K562 (cell line): ENCODE measurements around the gene CCDC136. TPM values are rescaled to one million over a fixed set of nuclear protein-coding genes. Genes with fewer than 3 reads are reported as not detected.
A peak's percentile ranks its signal among the peaks of the same experiment; 100 is the strongest.

ENCODE experiments used
- BRD4 ChIP-seq: fragments of 200-600 bp; sonication (generic); IDR thresholded peaks from 2 replicates; pipeline ENCODE4 v1.6.1; 2017; ENCODE audit warnings: inconsistent platforms
- CBX5 ChIP-seq: IDR thresholded peaks from 2 replicates; pipeline ENCODE4 v1.6.1; 2014; ENCODE audit warnings: low read depth, borderline replicate concordance
- E2F1 ChIP-seq: sonication (generic); formaldehyde crosslinking; IDR thresholded peaks from 2 replicates; pipeline ENCODE4 v1.8.1; 2023; ENCODE audit warnings: mild to moderate bottlenecking, missing genetic modification reagents, moderate library complexity
- E2F5 ChIP-seq: sonication (generic); formaldehyde crosslinking; IDR thresholded peaks from 2 replicates; pipeline ENCODE4 v1.8.0; 2022; ENCODE audit warnings: mild to moderate bottlenecking, missing genetic modification reagents
- ID3 ChIP-seq, 2 experiments: fragments of 250-450 bp in 1 of 2; fragments of 450-650 bp in 1 of 2; sonication (Bioruptor Pico) in 1 of 2; IDR thresholded peaks; 2 replicates each; pipeline versions ENCODE4 v1.6.1 to v1.8.0; 2016 to 2021; ENCODE audit warnings: mild to moderate bottlenecking in 2 of 2, moderate library complexity in 2 of 2, missing compliant biosample characterization in 1 of 2, missing genetic modification characterization in 1 of 2
- IRF9 ChIP-seq: fragments of 450-650 bp; IDR thresholded peaks from 2 replicates; pipeline ENCODE4 v1.6.1; 2016; ENCODE audit warnings: missing biosample characterization, missing genetic modification characterization
- MAFG ChIP-seq: fragments of 450-650 bp; conservative IDR thresholded peaks from 2 replicates; pipeline ENCODE4 v1.6.1; 2016; ENCODE audit warnings: missing genetic modification characterization, missing compliant biosample characterization
- NONO ChIP-seq, 2 experiments: fragments of 200-400 bp in 1 of 2; fragments of 450-650 bp in 1 of 2; formaldehyde crosslinking in 1 of 2; IDR thresholded peaks; 2 replicates each; pipeline ENCODE4 v1.6.1; 2017; ENCODE audit warnings: low read depth in 2 of 2, mild to moderate bottlenecking in 2 of 2, moderate library complexity in 2 of 2, low read length in 1 of 2
- SPI1 ChIP-seq: IDR thresholded peaks from 2 replicates; pipeline ENCODE4 v1.6.1; 2011; ENCODE audit warnings: low read depth, low read length, control low read depth, borderline replicate concordance
- SRF ChIP-seq, 2 experiments: fragments of 250-450, 450-650 bp in 1 of 2; sonication (Bioruptor Pico) in 1 of 2; sonication (generic) in 1 of 2; formaldehyde crosslinking; IDR thresholded peaks; 2 replicates each; pipeline versions ENCODE4 v1.5.0 to v1.5.1; 2020 to 2022; ENCODE audit warnings: mild to moderate bottlenecking in 1 of 2, missing genetic modification reagents in 1 of 2
- TFE3 ChIP-seq: fragments of 450-650 bp; formaldehyde crosslinking; IDR thresholded peaks from 2 replicates; pipeline ENCODE4 v1.4.0; 2020; ENCODE audit warnings: mild to moderate bottlenecking, mixed read lengths
- ZBTB1 ChIP-seq: sonication (generic); formaldehyde crosslinking; IDR thresholded peaks from 2 replicates; pipeline ENCODE4 v1.8.1; 2023; ENCODE audit warnings: missing genetic modification reagents, low read depth, mild to moderate bottlenecking, borderline replicate concordance
- ZFX ChIP-seq: sonication (generic); formaldehyde crosslinking; IDR thresholded peaks from 2 replicates; pipeline ENCODE4 v1.8.0; 2022; ENCODE audit warnings: mild to moderate bottlenecking, missing genetic modification reagents, moderate library complexity
- ZNF280B ChIP-seq: fragments of 250-450 bp; sonication (Bioruptor Pico); IDR thresholded peaks from 2 replicates; pipeline ENCODE4 v1.5.1; 2021; ENCODE audit warnings: mild to moderate bottlenecking
- ZNF740 ChIP-seq, 3 experiments: fragments of 200-800 bp in 1 of 3; sonication (Bioruptor generic) in 1 of 3; sonication (generic) in 1 of 3; formaldehyde crosslinking in 1 of 3; IDR thresholded peaks; 2 replicates each; pipeline versions ENCODE4 v1.6.1 to v1.8.0; 2016 to 2022; ENCODE audit warnings: mild to moderate bottlenecking in 2 of 3, missing compliant biosample characterization in 2 of 3, missing genetic modification characterization in 2 of 3, missing genetic modification reagents in 1 of 3
- ZNF778 ChIP-seq: fragments of 450-650 bp; formaldehyde crosslinking; IDR thresholded peaks from 2 replicates; pipeline ENCODE4 v1.4.0; 2020; ENCODE audit warnings: mild to moderate bottlenecking, moderate library complexity
- polyA plus RNA-seq, 8 experiments: library from polyadenylated mRNA; depleted of rRNA in 4 of 8; stranded (reverse) in 5 of 8; unstranded in 3 of 8; fragments of >200 nt; fragmentation: Nextera tagmentation in 2 of 8; fragmentation: Illumina TruSeq in 1 of 8; extraction: Ambion mirVana in 2 of 8; extraction: Trizol in 1 of 8; gene quantifications; 2 replicates each; pipeline versions ENCODE4 v1.2.1 to v1.2.3, GENCODE V29; 2011 to 2014; ENCODE audit warnings: inconsistent platforms in 1 of 8, missing spikeins in 1 of 8
- total RNA-seq, 7 experiments: library from RNA; depleted of rRNA in 6 of 7; stranded (reverse); fragments of >200 nt in 6 of 7; fragmentation: Illumina TruSeq in 2 of 7; extraction: Trizol in 2 of 7; gene quantifications; 2 replicates each; pipeline versions ENCODE4 v1.2.1 to v1.2.3, GENCODE V29; 2011 to 2021; ENCODE audit warnings: low replicate concordance in 1 of 7

CCDC136 gene
- total and polyA plus RNA-seq, 9 of the 15 experiments (the other 6 are each of a cell fraction or from before 2014, with no cell fraction given): 2.4 to 40.8 (median 26.5) TPM

GRCh38 chr7:128830231-128831177 is 38.7 kb downstream of the CCDC136 start, which contains the start of gene FLNC (continued):
- TF ChIP-seq SPI1 (0 out of 2 replicates have a peak, but pooled peaks have one; percentile 3), BRD4 (no peak; the same call in none of the 2 replicates), E2F5 (CRISPR knock-in tag) (0 out of 2 replicates have a peak, but pooled peaks have one; percentile 31), E2F1 (CRISPR knock-in tag) (peak; percentile 54; the same call in 1 of the 2 replicates), ID3 (CRISPR knock-in tag; IDR thresholded peaks at IDR 0.05) (no peak), ID3 (tag; IDR thresholded peaks at IDR 0.05) (peak; percentile 41), ZBTB1 (CRISPR knock-in tag) (no peak), IRF9 (tag) (no peak), TFE3 (CRISPR knock-in tag) (no peak), ZNF740 (CRISPR knock-in tag; IDR thresholded peaks at IDR 0.05) (peak; percentile 59; the same call in 1 of the 2 replicates), ZNF740 (tag; IDR thresholded peaks at IDR 0.05) (no peak), ZNF280B (CRISPR knock-in tag) (no peak), ZNF778 (CRISPR knock-in tag) (no peak), ZFX (CRISPR knock-in tag) (peak; percentile 79), NONO (IDR thresholded peaks at IDR 0.05; ENCODE audit: low read depth in 2 of 2, low read length in 1 of 2) (peak in 1 of 2 experiments; percentile 83; a peak in 2 of 4 replicates), CBX5 (no peak), MAFG (tag) (no peak), SRF (CRISPR knock-in tag; IDR thresholded peaks at IDR 0.05) (0 out of 4 replicates have a peak, but pooled peaks of 1 of the 2 experiments have one; percentile 50)
